HTERT RPE-1 (cell line): ENCODE results near the gene SYNJ1.

Experiments
- in situ Hi-C: fragments of 300-500 bp; cut with MboI; formaldehyde crosslinking; loops from 4 replicates; pipeline ENCODE4 v1.14.3; 2020; ENCODE audit warnings: low sequenced_read_pairs

The SYNJ1 gene

GRCh38 chr21:32585042-32585710 lies 142.6 kb downstream of the SYNJ1 start, which contains the start of gene TCP10L:
Gene TCP10L, minus strand, starts transcription at chr21:32585523. Its CDS starts 1,219 bp downstream, at chr21:32584304.
- in situ Hi-C loops = loop anchor here (25.0 kb wide), 1 partner anchor 173 kb away; the partner anchor contains the start of gene EVA1C

GRCh38 chr21:32584472-32584871 lies 143.3 kb downstream of the SYNJ1 start:
- in situ Hi-C loops = loop anchor here (25.0 kb wide), 1 partner anchor 172 kb away; the partner anchor contains the start of gene EVA1C

GRCh38 chr21:32581732-32582131 lies 146.1 kb downstream of the SYNJ1 start:
- in situ Hi-C loops = loop anchor here (25.0 kb wide), 1 partner anchor 169 kb away; the partner anchor contains the start of gene EVA1C

GRCh38 chr21:32580949-32581348 lies 146.9 kb downstream of the SYNJ1 start:
- in situ Hi-C loops = loop anchor here (25.0 kb wide), 1 partner anchor 169 kb away; the partner anchor contains the start of gene EVA1C
